ENCODE data around the gene STPG2.
"Not testable (repeated sequence)": the region's sequence is repeated elsewhere in the genome, so short reads cannot be mapped to it uniquely, and the experiment has no call there.

The STPG2 gene

DNA sequence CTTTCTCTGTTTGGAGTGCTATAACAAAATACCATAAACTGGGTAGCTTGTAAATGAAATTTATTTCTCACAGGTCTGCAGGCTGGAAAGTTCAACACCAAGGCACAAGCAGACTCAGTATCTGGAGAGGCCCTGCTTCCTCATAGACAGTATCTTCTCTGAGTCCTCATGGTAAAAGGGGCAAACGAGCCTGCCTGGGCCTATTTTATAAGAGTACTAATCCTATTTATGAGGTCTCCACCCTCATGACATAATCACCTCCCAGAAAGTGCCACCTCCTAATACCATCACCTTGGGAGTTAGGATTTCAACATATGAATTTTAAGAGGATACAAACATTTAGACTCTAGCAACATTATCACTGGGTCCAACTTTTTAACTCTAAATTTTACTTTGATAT lies 200.3 kb downstream of the STPG2 start:
- DNase-seq (ENCODE audit: low read depth in 2 of 2) = no peak

DNA sequence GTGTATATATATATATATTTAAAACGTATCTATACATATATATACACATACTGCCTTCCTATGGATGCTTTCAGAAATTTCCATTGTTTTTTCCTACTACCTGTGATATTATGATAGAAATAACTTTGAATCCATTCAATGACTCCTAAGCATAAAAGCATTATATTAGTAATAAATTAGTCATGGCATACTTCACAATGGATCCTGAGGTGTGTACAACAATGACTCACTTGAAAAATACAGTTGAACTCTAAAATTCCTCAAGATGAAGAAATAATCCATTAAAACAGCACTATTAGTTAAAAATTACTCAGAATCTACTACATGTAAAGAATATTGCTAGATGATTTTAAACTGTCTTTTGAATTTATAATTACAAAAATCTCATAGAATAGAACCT lies 201.1 kb downstream of the STPG2 start:
- DNase-seq (ENCODE audit: low read depth in 2 of 2) = no peak

DNA sequence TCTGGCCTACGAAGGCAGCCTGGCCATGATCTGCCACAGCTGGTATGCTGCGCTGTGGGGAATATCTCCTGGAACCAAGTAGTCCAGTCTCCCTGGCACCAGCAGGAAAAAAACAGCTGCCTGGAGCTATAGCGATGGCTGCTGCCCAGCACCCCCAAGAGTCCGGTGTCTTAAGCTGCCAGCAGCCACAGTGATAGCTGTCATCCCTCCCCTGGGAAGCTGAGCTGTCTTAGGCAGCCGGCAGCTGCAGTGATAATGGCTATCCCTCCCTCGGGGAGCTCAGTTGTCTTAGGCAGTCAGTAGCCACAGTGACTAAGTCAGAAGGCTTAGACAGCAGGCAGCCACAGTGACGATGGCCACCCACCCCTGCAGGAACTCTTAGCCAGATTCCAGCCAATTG lies 205.1 kb downstream of the STPG2 start:
- DNase-seq (ENCODE audit: low read depth in 2 of 2) = no peak

DNA sequence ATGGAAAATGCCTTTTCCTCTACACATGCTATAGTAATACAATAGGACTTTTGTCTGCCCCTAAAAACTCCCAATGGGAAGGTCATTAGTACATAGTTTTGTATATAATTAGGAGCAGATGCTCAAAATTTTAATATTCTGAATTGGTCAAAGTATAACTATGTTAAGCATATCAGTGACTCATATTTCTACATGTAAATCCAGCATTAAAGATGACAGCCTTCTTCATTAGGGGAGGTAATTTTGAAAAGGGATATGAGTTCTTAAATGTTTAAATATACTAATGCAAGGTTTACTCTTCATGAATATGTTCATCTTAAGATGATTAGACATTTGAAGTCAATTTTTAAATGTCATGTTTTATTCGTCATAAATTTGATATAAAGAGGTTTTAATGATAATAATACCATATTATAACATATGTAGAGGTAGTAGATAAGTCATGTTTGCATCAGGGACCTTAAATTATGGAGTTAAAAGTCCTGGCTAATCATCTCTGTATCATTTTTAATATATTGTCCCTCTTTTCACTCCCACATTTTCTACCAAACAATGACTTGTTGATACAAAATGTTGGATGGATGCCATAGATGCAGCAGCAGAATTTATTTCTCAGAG lies 218.8 kb downstream of the STPG2 start:
- DNase-seq (ENCODE audit: low read depth in 2 of 2) = no peak

DNA sequence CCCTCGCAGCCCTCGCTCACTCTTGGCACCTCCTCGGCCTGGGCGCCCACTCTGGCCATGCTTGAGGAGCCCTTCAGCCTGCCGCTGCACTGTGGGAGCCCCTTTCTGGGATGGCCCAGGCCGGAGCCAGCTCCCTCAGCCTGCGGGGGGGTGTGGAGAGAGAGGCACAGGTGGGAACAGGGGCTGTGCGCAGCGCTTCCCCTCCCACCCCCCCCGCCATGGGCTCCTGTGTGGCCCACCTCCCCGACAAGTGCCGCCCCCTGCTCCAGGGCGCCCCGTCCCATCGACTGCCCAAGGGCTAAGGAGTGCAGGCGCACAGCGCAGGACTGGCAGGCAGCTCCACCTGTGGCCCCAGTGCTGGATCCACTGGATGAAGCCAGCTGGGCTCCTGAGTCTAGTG lies 220.2 kb downstream of the STPG2 start:
- no peak for DNase-seq (ENCODE audit: low read depth in 2 of 2)

DNA sequence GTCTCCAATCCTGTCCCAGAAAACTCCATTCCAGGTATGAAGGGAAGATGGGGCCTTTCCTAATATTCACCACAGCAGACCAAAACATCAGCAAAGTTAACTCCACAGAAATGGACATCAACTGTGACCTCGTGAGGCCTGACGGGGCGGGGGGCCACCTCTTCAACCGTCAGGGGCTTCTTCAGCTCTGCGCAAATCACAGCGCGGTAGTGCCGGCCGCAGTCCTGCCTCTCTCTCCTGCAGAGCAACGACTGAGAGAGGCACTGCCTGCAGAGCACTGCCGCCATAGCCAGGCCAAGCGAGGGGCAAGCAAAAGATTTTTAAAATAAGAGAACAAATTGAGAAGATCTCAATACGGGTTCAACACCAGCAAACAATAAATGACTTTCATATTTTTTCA lies 226.2 kb downstream of the STPG2 start:
- no peak for DNase-seq (ENCODE audit: low read depth in 2 of 2)

DNA sequence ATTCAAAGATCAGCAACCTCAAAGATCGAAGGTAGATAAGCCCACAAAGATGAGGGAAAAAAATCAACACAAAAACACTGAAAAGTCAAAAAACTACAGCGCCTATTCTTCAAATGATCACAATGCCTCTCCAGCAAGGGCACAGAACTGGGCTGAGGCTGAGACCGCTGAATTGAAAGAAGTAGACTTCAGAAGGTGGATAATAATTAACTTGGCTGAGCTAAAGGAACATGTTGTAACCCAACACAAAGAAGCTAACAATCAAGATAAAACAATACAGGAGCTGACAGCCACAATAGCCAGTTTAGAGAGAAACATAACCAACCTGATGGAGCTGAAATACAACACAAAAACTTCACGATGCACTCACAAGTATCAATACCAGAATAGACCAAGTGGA lies 231.1 kb downstream of the STPG2 start:
- no peak for DNase-seq (ENCODE audit: low read depth in 2 of 2)

DNA sequence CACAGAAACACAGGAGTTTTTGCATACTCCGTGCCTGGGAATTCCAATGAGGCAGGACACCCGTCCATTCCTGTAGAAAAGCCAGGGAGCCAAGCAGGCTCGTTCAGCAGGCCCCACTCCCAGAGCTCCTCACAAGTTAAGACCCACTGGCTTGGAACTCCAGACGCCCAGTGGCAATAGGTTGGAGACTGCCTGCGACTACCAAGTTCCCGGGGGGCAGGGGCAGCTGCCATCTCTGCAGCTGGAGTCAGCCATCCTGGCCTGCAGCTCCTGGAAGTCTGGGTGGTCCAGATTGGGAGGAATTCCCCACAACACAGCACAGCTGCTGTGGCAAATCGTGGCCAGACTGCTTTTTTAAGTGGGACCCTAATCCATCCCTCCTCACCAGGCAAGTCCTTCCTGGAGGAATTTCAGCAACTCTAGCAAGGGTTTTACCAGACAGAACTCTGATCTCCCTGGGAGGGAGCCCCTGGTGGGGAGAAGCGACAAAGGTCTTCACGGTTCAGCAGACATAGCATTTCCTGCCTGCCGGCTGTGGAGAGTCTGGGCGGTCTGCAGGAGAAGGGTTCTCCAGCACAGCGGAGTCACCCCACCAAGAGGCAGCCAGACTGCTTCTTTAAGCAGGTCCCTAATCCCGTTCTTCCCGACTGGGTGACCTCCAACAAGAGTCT lies 231.9 kb downstream of the STPG2 start:
- no peak for DNase-seq (ENCODE audit: low read depth in 2 of 2)

DNA sequence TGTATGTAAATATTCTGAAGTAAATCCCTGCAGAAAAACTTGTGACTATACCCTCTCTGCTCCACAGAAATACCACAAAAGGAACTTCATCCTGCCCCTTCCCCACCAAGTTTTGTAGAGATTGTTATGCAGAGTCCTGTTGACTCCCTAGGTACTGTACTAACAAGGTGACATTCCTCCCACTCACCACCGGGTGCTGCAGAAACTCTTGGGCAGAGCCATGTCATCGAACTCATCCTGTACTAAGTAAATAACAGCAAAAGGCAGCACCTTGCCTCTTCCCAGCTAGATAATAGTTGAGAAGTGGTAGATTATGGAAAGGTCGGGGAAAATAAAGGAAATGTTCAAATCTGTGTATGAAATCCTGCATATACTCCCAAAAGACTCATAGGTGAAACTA lies 233.3 kb downstream of the STPG2 start:
- no peak for DNase-seq (ENCODE audit: low read depth in 2 of 2)

DNA sequence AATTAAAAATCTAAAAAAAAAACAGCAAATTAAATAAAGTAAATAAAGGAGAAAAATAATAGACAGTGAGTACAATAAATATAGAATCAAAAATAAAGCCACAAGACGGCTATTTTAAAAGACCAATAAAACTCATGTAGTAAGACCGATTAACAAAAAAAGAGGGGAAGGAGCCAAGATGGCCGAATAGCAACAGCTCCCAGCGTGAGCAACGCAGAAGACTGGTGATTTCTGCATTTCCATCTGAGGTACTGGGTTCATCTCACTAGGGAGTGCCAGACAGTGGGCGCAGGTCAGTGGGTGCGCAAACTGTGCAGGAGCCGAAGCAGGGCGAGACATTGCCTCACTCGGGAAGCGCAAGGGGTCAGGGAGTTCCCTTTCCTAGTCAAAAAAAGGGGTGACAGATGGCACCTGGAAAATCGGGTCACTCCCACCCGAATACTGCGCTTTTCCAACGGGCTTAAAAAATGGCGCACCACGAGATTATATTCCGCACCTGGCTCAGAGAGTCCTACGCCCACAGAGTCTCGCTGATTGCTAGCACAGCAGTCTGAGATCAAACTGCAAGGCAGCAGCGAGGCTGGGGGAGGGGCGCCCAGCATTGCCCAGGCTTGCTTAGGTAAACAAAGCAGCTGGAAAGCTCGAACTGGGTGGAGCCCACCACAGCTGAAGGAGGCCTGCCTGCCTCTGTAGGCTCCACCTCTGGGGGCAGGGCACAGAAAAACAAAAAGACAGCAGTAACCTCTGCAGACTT lies 239.7 kb downstream of the STPG2 start:
- DNase-seq (ENCODE audit: low read depth in 2 of 2) = not testable (repeated sequence)

DNA sequence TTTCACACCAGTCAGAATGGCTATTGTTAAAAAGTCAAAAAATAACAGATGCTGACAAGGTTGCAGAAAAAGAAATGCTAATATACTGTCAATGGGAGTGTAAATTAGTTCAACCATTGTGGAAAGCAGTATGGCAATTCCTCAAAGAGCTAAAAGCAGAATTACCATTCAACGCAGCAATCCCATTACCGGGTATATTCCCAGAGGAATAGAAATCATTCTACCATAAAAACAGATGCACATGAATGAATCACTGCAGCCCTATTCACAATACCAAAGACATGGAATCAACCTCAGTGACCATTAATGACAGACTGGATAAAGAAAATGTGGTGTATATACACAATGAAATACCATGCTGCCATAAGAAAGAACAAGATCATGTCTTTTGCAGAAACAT lies 243.0 kb downstream of the STPG2 start:
- no peak for DNase-seq (ENCODE audit: low read depth in 2 of 2)

DNA sequence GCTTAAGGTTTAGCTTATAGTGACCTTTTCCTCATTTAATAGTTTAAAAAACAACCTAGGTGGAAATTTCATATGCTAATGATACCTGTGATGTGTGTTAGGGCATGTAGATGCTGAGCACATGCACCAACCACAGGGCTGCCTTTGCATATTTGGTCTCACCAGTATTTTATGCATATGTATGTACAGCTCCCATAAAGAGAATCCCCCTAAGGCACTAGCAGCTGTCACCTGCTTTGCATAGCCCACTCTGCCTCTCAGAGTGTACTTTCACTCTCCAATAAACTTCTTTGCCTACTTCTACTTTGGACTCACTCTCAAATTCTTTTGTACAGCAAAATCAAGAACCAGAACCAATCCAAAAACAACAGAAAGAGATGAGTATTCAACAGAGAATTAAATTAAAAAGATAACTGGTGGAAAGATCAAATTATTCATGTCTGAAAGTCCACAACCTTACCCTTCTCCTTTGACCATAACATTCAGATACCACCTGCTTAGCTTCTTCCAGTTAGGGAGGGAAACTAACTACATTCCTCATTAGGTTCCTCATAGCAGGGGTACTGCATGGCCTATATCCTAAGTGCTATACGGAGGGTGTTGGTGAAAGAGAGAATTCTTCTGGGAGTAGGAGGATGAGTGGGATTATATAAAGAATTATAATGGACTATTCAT lies 250.5 kb downstream of the STPG2 start:
- no peak for DNase-seq (ENCODE audit: low read depth in 2 of 2)

DNA sequence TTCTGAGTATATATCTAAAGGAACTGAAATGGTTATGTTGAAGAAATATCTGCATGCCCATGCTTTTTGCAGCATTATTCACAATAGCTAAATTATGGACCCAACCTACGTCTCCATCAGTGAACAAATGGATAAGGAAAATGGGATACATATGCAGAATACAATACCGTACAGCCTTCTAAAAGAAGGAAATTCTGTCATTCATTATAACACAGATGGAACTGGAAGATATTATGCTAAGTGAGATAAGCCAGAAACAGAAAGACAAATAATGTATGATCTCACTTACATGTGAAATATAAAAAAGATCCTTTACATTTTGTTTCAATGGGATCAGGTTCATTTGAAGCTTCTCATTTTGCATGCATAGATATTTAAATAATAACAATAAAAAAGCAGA lies 263.3 kb downstream of the STPG2 start:
- DNase-seq (ENCODE audit: low read depth in 2 of 2) = no peak

DNA sequence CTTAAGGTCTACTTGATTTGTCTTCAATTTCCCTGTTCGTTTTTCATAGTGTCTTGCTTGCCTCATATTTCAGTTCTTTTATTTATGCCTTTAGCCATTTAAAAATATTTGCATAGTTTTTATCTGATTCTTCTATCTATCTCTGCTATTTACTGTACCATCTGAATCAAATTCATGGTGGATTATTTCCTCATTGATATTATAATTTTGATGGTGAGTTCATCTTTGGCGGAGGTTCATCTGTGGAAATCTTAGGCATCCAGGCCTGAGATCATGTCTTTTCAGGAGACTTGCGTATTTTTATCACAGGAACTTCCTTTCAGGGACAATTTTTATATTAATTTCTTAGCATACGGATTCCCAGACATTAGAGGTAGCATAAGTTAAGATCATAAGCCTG lies 275.2 kb downstream of the STPG2 start:
- no peak for DNase-seq (ENCODE audit: low read depth in 2 of 2)

DNA sequence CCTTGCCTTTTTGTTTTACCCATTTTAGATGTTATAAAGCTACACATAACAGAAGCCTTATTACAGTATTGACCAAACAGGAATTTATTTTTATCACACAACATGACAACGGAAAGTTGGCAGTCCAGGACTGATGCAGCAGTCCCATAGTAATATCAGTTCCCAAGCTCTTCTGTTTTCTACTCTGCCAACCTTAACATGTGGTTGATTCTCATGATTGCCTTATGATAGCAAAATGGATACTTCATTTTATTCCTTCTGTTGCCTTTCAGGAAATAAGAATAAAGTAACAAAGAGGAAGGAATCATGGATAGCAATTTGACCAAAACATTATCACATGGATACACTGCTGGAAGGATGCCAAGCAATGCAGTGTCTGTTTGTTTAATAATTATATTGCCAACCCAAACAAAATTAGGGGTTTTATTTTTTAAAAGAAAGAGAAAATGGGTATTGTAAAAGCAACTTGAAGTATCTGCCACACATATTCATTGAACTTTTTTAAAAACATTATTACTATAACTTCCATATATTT lies 275.7 kb downstream of the STPG2 start:
- no peak for DNase-seq (ENCODE audit: low read depth in 2 of 2)

DNA sequence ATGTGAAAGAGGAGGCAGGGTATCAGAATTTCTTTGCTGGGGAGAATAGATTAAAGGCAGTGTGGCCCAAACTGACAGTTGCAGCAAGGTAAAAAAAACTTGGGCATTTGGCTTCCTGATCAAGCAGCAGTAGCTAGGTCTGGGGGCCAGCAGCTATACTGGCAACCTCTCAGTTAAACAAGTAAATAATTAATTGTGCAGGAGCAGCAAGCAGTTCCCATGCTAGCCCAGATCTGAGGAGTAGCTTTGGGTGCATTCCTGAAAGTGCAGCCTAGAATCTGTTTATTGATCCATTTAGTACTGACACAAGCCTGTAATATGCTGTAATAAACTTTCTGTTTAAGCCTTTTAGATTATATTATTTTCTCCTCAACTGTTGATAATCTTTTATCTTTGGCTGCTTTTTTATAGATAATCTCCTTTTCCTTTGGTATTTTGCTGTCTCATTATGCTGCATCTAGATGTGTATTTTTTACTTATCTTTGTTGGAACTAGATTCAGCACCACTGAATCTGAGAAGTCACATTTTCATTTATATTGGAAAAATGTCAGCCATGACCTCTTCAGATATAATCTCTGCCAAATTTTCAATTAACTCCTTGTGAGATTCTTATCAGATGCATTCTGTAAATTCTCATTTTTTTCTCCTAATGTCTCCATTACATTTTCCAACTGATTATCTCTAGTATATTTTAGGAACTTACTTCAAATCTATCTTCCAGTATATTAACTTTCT lies 276.3 kb downstream of the STPG2 start:
- no peak for DNase-seq (ENCODE audit: low read depth in 2 of 2)

DNA sequence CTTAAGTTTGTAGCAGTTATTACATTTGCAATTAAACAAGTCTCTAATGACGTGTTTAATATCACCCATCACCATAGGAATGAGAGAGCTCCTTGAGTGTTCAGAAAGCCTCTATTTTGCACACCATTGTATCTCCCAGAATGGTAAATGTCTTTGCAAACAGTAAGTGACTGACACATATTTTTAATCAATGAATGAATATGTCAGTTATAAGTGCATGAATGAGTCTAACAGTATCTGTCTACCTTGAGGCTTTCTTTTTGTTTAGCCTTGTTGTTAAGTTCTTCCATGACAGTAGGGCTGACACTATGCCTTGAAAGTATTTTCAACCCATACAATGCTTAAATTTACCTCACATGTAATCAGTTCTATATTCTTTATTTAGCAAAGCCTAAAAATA lies 292.2 kb downstream of the STPG2 start:
- DNase-seq (ENCODE audit: low read depth in 2 of 2) = no peak

DNA sequence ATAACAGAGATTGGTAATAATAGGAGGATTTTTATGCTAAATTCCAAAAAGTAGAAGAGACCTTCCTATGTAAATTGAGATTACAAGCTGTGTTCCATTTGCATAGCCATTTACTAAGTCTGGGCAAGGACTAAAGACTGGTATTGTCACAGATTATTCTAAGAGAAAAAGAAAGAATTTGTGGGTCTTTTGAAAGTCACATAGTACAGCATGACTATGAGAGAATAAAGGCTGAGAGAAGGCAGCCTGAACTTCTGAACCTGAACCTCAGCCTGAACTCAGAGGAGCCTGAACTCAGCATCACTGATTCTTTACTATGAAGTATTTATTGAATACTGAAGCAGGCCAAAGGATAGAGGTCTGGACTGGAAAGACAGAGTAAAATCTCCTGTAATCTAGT lies 297.5 kb downstream of the STPG2 start:
- no peak for DNase-seq (ENCODE audit: low read depth in 2 of 2)

DNA sequence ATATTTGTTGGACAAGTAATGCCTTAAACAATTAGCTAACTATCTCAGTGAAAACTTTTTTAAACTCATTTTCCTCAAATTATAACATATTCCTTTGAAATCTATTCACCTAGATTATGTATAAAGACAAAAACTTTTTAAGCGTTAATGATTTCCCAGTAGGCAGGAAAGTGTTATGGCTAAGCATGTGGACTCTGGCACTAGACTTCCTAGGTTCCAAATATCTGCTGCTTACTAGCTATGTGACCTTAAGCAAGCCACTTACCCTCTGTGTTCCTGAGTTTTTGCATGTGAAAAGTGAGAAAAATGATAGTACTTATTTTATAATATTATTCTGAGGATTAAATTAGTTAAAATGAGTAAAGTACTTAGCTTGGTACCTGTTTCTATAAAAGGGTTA lies 301.8 kb downstream of the STPG2 start:
- DNase-seq (ENCODE audit: low read depth in 2 of 2) = no peak

DNA sequence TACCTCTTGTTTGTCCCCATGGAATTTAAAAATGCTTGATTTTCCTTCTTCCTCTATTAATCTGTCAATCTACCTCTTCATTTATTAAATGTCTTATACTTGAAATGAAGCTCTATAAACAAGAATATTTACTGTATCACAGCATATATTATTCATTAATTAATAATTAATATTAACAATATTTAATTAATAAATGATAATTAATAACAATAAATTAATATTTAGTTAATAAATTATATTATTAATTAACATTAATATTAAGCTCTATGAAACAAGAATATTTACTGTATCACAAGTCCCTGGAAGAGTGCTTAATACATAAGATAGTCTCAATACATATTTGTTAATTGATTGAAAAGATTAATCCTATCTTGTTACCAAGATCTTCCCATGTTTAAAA lies 306.6 kb downstream of the STPG2 start:
- no peak for DNase-seq (ENCODE audit: low read depth in 2 of 2)

DNA sequence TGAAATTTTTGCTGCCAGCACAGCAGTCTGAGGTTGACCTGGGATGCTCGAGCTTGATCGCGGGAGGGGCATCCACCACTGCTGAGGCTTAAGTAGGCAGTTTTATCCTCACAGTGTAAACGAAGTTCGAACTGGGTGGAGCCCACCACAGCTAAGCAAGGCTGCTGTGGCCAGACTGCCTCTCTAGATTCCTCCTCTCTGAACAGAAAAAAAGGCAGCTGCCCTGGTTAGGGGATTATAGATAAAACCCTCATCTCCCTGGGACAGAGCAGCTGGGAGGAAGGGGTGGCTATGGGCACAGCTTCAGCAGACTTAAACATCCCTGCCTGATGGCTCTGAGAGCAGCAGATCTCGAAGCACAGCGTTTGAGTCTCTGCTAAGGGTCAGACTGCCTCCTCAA lies 314.6 kb downstream of the STPG2 start:
- no peak for DNase-seq (ENCODE audit: low read depth in 2 of 2)

DNA sequence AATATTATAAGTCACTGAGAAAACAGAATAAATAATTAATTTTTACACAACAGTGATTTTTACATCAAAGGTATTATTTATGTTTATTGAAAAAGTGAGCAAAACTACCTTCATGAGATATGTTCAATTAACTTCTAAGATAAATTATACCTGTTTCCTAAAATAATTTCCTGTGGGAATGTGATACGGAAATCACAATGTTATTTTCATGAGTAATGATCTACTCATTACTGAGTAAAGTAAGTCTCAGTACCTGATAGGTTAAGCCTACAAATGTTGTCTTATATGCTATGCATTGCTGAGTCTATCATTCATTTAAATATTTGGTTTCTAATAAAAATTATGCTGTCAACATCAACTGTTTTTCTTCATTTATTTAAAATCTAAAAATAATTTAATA lies 324.0 kb downstream of the STPG2 start:
- DNase-seq (ENCODE audit: low read depth in 2 of 2) = no peak
